Panc1 (cell line): ENCODE data around the gene AKR1C2. TPM values are rescaled to one million over a fixed set of nuclear protein-coding genes. Genes with fewer than 3 reads are reported as not detected.
"Not testable (repeated sequence)": the region's sequence is repeated elsewhere in the genome, so short reads cannot be mapped to it uniquely, and the experiment has no call there.

Source experiments
- ATAC-seq: fragments of 200-7000 bp; cut with Tn5 transposase; 2 replicates; pipeline ENCODE4 v1.9.1; 2020; ENCODE audit warnings: mild to moderate bottlenecking, moderate library complexity
- BruUV-seq: library from RNA; stranded (reverse); fragments of 400-500 nt; replicated peaks from 2 replicates; lab custom pipeline; 2021; lab: Mats Ljungman, UMichigan
- CTCF ChIA-PET: fragments of 300-600 bp; sonication (Branson Sonifier 250); formaldehyde crosslinking; loops from one replicate; lab custom pipeline; 2022; ENCODE audit warnings: antibody characterized with exemption; lab: Charles Lee
- POLR2A ChIA-PET: fragments of 300-600 bp; sonication (Branson Sonifier 250); formaldehyde crosslinking; loops from one replicate; lab custom pipeline; 2022; ENCODE audit warnings: antibody characterized with exemption; lab: Charles Lee
- DNase-seq: peaks from one replicate; pipeline ENCODE4 v3.0.0-alpha.2; 2010; ENCODE audit warnings: low read depth, low spot score
- H3K27ac ChIP-seq: 2 replicates; pipeline ENCODE4 v1.5.1; 2011; ENCODE audit warnings: mild to moderate bottlenecking, low read length, inconsistent platforms
- H3K27me3 ChIP-seq: fragments of 200-500 bp; sonication (Bioruptor generic); 2 replicates; pipeline ENCODE4 v1.6.0; 2014; ENCODE audit warnings: low read length, inconsistent platforms; ENCODE audit not compliant: control insufficient read depth, insufficient read depth
- H3K36me3 ChIP-seq: fragments of 200-500 bp; sonication (Bioruptor generic); 2 replicates; pipeline ENCODE4 v1.5.1; 2014; ENCODE audit warnings: inconsistent platforms, mild to moderate bottlenecking, low read length, moderate library complexity; ENCODE audit not compliant: control insufficient read depth, insufficient read depth
- H3K4me1 ChIP-seq: 2 replicates; pipeline ENCODE4 v1.5.1; 2011; ENCODE audit warnings: inconsistent platforms, mild to moderate bottlenecking, low read length, moderate library complexity; ENCODE audit not compliant: control insufficient read depth, insufficient read depth
- H3K4me3 ChIP-seq, 2 experiments: 2 replicates each; pipeline ENCODE4 v1.5.1; 2011 to 2012; ENCODE audit warnings: low read depth in 2 of 2, low read length in 2 of 2, mild to moderate bottlenecking in 2 of 2, inconsistent platforms in 1 of 2, moderate library complexity in 1 of 2
- H3K9me3 ChIP-seq: fragments of 200-500 bp; sonication (Bioruptor generic); 2 replicates; pipeline ENCODE4 v1.5.1; 2014; ENCODE audit warnings: low read depth, mild to moderate bottlenecking, inconsistent platforms, low read length, moderate library complexity; ENCODE audit not compliant: control insufficient read depth, insufficient read depth
- REST ChIP-seq, 2 experiments: IDR thresholded peaks; 2 replicates each; pipeline ENCODE4 v1.6.1; 2011 to 2012; ENCODE audit warnings: low read depth in 2 of 2, control low read depth in 1 of 2, low read length in 1 of 2, mild to moderate bottlenecking in 1 of 2, moderate library complexity in 1 of 2; ENCODE audit not compliant: insufficient read depth in 1 of 2
- in situ Hi-C: cut with HindIII; loops from 2 replicates; pipeline ENCODE4 v1.10.0; 2016; ENCODE audit warnings: low sequenced_read_pairs, low pct_unique_long_range_greater_than_20kb
- intact Hi-C: fragments of 100-400 bp; cut with micrococcal nuclease; formaldehyde crosslinking; loops from one replicate; pipeline ENCODE4 v1.10.0; 2022; ENCODE audit not compliant: unreplicated experiment
- total RNA-seq: library from RNA; stranded (reverse); gene quantifications from one replicate; pipeline ENCODE4 v1.2.1, GENCODE V29; 2021; ENCODE audit not compliant: unreplicated experiment

The AKR1C2 gene
- total RNA-seq, 1 experiment from 2014 or later, result 0.33 TPM

DNA sequence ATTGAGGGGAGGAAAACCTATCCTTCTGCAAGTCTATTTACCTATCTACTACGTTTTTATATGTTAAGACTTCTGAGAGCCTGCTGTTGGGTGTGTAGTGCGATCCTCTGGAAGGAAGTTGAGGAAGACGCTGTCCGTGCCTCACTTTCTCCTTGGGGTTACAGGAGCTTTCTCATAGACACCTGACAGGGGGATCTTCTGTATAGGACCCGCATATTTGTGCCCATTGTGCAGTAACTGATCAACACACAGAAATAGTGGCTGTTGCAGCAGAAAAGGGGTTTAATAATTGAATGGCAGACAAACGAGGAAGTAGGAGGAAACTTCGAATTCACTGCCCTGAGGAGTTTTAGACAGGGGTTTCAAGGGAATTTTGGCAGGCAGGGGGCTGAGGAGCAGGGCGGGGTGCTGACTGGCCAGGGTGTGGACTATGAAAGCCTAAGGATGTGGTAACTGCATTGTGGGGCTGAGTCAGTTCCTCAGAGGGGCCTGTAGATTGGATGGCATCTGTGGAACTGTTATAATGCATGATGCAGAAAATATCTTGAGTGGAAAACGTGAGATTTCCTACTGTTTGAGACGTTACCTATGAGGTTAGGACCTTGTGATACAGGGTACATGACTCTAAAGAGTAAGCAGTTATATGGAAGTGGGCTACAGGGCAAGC, 18.1 kb upstream of the AKR1C2 start:
- H3K27me3 ChIP-seq, H3K4me1 ChIP-seq, H3K27ac ChIP-seq, ATAC-seq, DNase-seq, H3K36me3 ChIP-seq, H3K4me3 ChIP-seq, intact Hi-C loops, BruUV-seq, in situ Hi-C loops, CTCF ChIA-PET, POLR2A ChIA-PET, H3K9me3 ChIP-seq: not testable (repeated sequence)

DNA sequence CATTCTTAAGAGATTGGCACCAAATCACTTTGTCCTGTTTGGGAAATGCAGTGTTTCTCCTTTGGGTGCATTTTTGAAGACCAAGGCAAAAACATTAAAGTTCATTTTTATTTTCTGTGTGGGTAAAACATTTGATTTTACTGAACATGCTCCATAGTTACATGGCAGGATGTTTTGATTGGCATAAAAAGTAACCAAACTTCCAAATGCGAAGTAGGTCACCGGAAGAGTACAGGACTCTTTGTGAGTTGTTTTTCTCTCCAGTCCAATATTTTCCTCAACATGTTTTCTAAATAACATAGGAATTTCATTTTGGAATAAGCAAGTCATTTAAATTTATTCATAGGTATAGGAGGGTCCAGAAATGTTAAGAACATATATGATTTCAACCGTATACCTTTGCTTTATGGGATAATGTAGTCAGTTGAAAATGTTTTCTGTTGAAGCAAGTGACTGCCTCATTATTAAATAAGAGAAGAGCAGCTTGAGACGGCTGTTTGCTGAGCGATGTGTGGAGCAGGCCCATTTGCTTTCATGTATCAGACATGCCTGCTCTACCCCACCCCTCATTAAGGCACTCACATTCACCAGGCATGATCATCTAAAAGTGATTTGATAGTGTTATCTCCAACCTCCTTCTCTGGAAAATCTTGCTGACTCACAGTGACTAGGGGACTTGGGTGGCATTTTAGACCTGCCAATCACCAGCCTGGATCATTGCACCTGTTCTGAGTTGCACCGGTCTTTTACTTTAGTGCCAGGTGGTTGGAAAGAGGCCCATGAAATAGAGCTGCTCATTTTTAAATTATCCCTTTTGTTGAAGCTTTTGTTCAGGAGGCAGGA, 16.3 kb upstream of the AKR1C2 start:
- H3K36me3 ChIP-seq, H3K27me3 ChIP-seq, ATAC-seq, H3K27ac ChIP-seq, CTCF ChIA-PET, H3K4me3 ChIP-seq, DNase-seq, H3K9me3 ChIP-seq, POLR2A ChIA-PET, intact Hi-C loops, BruUV-seq, in situ Hi-C loops, H3K4me1 ChIP-seq: not testable (repeated sequence)

DNA sequence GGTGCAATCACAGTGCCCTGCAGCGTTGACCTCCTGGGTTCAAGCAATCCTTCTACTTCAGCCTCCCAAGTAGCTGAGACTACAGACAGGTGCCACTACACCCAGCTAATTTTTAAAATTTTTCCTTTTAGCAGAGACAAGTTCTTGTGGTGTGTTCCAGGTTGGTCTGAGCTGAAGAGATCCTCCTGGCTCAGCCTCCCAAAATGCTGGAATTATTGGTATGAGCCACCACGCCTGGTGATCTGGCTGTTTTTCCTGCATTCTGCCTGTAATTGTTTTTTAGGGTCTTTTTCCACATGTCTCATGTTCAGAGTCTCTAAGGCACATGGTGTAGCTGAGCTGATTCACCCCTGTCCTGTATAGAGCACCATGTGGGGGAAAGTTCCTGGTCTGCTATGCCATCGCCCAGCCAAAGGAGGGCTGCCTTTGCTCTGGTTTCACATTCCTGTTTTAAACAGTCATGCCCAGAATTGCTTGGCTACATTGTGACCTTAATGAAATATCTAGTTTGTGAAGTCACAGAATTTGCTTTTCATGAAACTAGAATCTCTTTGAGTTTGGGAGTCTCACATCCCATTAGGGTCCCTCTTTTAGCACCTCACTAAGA, 15.1 kb upstream of the AKR1C2 start:
- POLR2A ChIA-PET, H3K27ac ChIP-seq, ATAC-seq, H3K27me3 ChIP-seq, H3K4me3 ChIP-seq, DNase-seq, H3K36me3 ChIP-seq, intact Hi-C loops, in situ Hi-C loops, H3K4me1 ChIP-seq, BruUV-seq, H3K9me3 ChIP-seq, CTCF ChIA-PET: not testable (repeated sequence)

DNA sequence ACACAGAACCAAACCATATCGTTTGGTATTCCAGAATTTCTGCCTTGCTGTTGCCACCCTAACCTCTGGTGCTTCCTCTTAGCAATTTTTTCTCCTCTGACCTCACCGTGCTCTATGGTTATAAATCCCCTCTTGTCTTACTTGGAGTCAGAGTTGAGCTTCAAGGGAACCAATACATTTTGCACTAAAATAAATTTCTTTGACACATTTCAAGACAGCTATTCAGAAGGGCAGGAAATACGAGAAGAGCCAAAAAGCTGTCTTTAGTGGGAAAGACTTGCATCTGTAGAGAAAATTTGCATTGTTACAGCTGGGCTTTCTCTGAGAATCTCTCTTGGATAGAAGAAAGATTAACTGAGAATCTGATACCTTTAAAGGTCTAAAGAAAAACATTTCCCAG, 14.5 kb upstream of the AKR1C2 start:
- no peak overlapping the region for H3K4me3 ChIP-seq
- in situ Hi-C loops (no loop called here), intact Hi-C loops (no loop called here)
- no TSS peak for BruUV-seq
- H3K9me3 ChIP-seq, result no peaks in the 10 kb centered on the region
- ChIA-PET POLR2A (no interaction called here), CTCF (no interaction called here)
- no peaks in the 10 kb centered on the region for H3K27me3 ChIP-seq
- H3K27ac ChIP-seq, result no peak overlapping the region
- no peaks in the 10 kb centered on the region for H3K36me3 ChIP-seq
- DNase-seq (no peak), ATAC-seq (no peak)
- no peaks in the 10 kb centered on the region for H3K4me1 ChIP-seq
- no peak for TF ChIP-seq REST (IDR thresholded peaks at IDR 0.05; ENCODE audit: insufficient read depth in 1 of 2, low read depth in 2 of 2, low read length in 1 of 2)
